Measurements from ENCODE around the gene PTHLH. TPM values are rescaled to one million over a fixed set of nuclear protein-coding genes. Genes with fewer than 3 reads are reported as not detected.

The PTHLH gene
- total and polyA plus RNA-seq, 2 donors (not counting 3 experiments of a cell fraction or from before 2014, with no cell fraction given), result 0.60 to 0.65 TPM

GRCh38 chr12:28014196-28014595 lies 41.7 kb upstream of the PTHLH start:
- no peaks in the 10 kb centered on the region for H3K79me2 ChIP-seq (ENCODE audit: control insufficient read depth, insufficient read depth, low read length)
- H4K20me1 ChIP-seq (replicated peaks; ENCODE audit: control insufficient read depth, extremely low read depth, insufficient read depth, low read length), result no peaks in the 10 kb centered on the region
- CTCF ChIA-PET, result no interaction called here
- H3K27me3 ChIP-seq (ENCODE audit: control insufficient read depth in 2 of 2, insufficient read depth in 2 of 2, low read length in 2 of 2), result no peaks in the 10 kb centered on the region
- no TSS peak for BruUV-seq (replicated peaks)
- H3K9me1 ChIP-seq (replicated peaks; ENCODE audit: control insufficient read depth, extremely low read depth, insufficient read depth, low read length), result no peaks in the 10 kb centered on the region
- no peak for FAIRE-seq
- dilution Hi-C loops (cut with MboI; ENCODE audit: extremely low pct_ligation_motif_present, low sequenced_read_pairs), result no loop called here
- no peak overlapping the region for H3K4me3 ChIP-seq (replicated peaks in 1 of 3; ENCODE audit: insufficient read depth in 1 of 3, low read depth in 1 of 3, low read length in 3 of 3)
- DNase-seq (ENCODE audit: low read depth, low spot score), result no peak
- H3K4me2 ChIP-seq (ENCODE audit: insufficient read depth, low read length), result no peak overlapping the region
- no peak overlapping the region for H3K9ac ChIP-seq (replicated peaks; ENCODE audit: extremely low read depth, insufficient read depth, low read length)
- H3K27ac ChIP-seq (ENCODE audit: insufficient read depth, low read depth, low read length), result no peak overlapping the region
- intact Hi-C loops (cut with micrococcal nuclease), result no loop called here
- POLR2A ChIA-PET, result no interaction called here
- H3K36me3 ChIP-seq (ENCODE audit: control insufficient read depth in 2 of 2, extremely low read depth in 1 of 2, insufficient read depth in 2 of 2, low read length in 2 of 2), result no peaks in the 10 kb centered on the region
- no peaks in the 10 kb centered on the region for H3K4me1 ChIP-seq (ENCODE audit: control insufficient read depth, extremely low read depth, insufficient read depth, low read length)
- H3K9me3 ChIP-seq (replicated peaks; ENCODE audit: control insufficient read depth, insufficient read depth, low read length), result no peaks in the 10 kb centered on the region
- no peak for TF ChIP-seq MYC (IDR thresholded peaks at IDR 0.05; ENCODE audit: low read depth, low read length)
- TF ChIP-seq MAX (IDR thresholded peaks at IDR 0.05; ENCODE audit: insufficient read depth, insufficient read length), result no peak
- no peak for TF ChIP-seq POLR2AphosphoS5 (IDR thresholded peaks at IDR 0.05; ENCODE audit: insufficient read depth, low read depth, low read length)
- TF ChIP-seq POLR2A (IDR thresholded peaks at IDR 0.05; ENCODE audit: low read depth, low read length), result no peak
- TF ChIP-seq FOS (IDR thresholded peaks at IDR 0.05; ENCODE audit: borderline replicate concordance, insufficient read depth, low read length), result no peak
- TF ChIP-seq CTCF (IDR thresholded peaks at IDR 0.05; ENCODE audit: extremely low read depth in 1 of 2, insufficient read depth in 1 of 2, low read depth in 1 of 2, low read length in 2 of 2), result no peak
- no peak for TF ChIP-seq GATA2 (IDR thresholded peaks at IDR 0.05; ENCODE audit: insufficient read depth, insufficient read length, low read depth, low read length)
- no peak for TF ChIP-seq JUN (IDR thresholded peaks at IDR 0.05; ENCODE audit: borderline replicate concordance, insufficient read depth, insufficient read length, low read depth)
- TF ChIP-seq EZH2 (IDR thresholded peaks at IDR 0.05; ENCODE audit: borderline replicate concordance, low read depth, low read length, severe bottlenecking), result no peak
- no peak overlapping the region for H2AFZ ChIP-seq (ENCODE audit: low read depth, low read length)
